Lower lobe of right lung (tissue), 2 donors: ENCODE measurements around the gene TARBP2. TPM values are rescaled to one million over a fixed set of nuclear protein-coding genes. Genes with fewer than 3 reads are reported as not detected.
"Not testable (repeated sequence)": the region's sequence is repeated elsewhere in the genome, so short reads cannot be mapped to it uniquely, and the experiment has no call there.

Source experiments
- ATAC-seq, 2 donors: fragments of 200-7000 bp; cut with Tn5 transposase; one replicate each; pipeline ENCODE4 v1.9.1; 2020 to 2022; ENCODE audit warnings: mild to moderate bottlenecking in 2 of 2, moderate library complexity in 2 of 2
- DNase-seq: peaks from one replicate; pipeline ENCODE4 v3.0.0-alpha.2; 2020
- H3K27ac ChIP-seq: fragments of 200-600 bp; one replicate; pipeline ENCODE4 v1.8.0; 2022
- H3K27me3 ChIP-seq: fragments of 200-600 bp; one replicate; pipeline ENCODE4 v1.8.0; 2022; ENCODE audit warnings: low read depth
- H3K36me3 ChIP-seq: fragments of 200-600 bp; one replicate; pipeline ENCODE4 v1.8.0; 2022; ENCODE audit warnings: mild to moderate bottlenecking
- H3K4me1 ChIP-seq: fragments of 200-600 bp; one replicate; pipeline ENCODE4 v1.8.0; 2022
- H3K4me3 ChIP-seq: fragments of 200-600 bp; one replicate; pipeline ENCODE4 v1.8.0; 2022; ENCODE audit warnings: mild to moderate bottlenecking
- H3K9me3 ChIP-seq: fragments of 200-600 bp; one replicate; pipeline ENCODE4 v1.8.0; 2022
- intact Hi-C: fragments of 100-400 bp; cut with DNase I; formaldehyde crosslinking; loops from one replicate; pipeline ENCODE4 v1.11.0; 2022
- total RNA-seq: library from RNA; stranded (reverse); fragmentation: NEBNext Ultra II Directional; extraction: Animal tissue kit (Norgen Biotek cat#: 25700); gene quantifications from one replicate; pipeline ENCODE4 v1.2.1, GENCODE V29; 2021
- TF ChIP-seq, protein P1 (sequence below): fragments of 200-600 bp; IDR thresholded peaks from one replicate; pipeline ENCODE4 v1.8.0; 2022; ENCODE audit warnings: antibody characterized with exemption, mild to moderate bottlenecking
- donor health status: DM: no; HTN: yes; CAD: no; lungs with severe emphysema.

Gene TARBP2
- total RNA-seq, 1 donor from 2014 or later = 34.3 TPM

DNA sequence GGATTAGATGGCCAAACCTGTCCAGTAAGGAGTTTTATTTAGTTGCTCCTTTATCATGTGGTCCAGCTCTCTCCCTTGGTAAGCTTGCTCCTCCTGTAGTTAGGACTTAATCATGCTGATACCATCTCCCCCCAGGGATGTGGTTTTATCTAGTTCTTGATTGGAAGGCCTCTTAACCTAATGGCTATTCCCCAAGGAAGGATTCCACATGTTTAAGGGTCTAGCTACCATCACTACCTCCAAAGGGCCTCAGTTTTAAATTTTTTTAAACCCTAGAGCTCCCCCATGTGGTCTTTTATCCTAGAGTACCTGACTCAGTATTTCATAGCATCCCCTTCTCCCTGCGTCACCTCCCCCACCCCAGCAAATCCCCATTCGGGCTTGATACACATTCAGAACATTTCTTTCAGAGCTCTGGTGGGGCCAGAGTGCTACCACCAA, 24.3 kb upstream of the TARBP2 start:
- no peak for ATAC-seq
- peaks cover 33% of the 10 kb centered on the region for H3K4me1 ChIP-seq
- intact Hi-C loops = no loop called here

DNA sequence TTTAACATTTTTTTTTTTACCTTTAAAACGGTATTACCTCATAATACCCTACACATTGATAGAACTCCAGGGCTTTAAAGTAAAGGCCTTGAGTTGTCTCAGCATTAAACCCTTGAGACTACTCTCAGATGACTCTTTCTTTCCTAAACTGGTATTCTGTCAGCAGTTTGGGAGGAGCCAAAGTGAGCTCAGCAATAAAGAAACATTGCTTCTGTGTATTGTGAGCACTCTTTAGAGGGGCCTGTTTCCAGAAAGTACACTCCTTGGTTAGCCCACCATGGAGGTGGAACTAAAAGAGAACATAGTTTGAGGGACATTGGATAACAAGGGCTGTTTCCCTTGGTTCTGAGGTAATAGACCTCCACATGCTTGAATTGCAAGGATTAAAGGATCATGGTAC, 22.2 kb upstream of the TARBP2 start:
- ATAC-seq (no peak), DNase-seq (no peak)
- no peak overlapping the region for H3K4me3 ChIP-seq
- intact Hi-C loops = no loop called here
- H3K27ac ChIP-seq = no peak overlapping the region
- no peaks in the 10 kb centered on the region for H3K27me3 ChIP-seq
- H3K9me3 ChIP-seq = no peaks in the 10 kb centered on the region
- peaks cover 100% of the 10 kb centered on the region for H3K36me3 ChIP-seq
- peaks cover 16% of the 10 kb centered on the region for H3K4me1 ChIP-seq
- TF ChIP-seq, protein P1, sequence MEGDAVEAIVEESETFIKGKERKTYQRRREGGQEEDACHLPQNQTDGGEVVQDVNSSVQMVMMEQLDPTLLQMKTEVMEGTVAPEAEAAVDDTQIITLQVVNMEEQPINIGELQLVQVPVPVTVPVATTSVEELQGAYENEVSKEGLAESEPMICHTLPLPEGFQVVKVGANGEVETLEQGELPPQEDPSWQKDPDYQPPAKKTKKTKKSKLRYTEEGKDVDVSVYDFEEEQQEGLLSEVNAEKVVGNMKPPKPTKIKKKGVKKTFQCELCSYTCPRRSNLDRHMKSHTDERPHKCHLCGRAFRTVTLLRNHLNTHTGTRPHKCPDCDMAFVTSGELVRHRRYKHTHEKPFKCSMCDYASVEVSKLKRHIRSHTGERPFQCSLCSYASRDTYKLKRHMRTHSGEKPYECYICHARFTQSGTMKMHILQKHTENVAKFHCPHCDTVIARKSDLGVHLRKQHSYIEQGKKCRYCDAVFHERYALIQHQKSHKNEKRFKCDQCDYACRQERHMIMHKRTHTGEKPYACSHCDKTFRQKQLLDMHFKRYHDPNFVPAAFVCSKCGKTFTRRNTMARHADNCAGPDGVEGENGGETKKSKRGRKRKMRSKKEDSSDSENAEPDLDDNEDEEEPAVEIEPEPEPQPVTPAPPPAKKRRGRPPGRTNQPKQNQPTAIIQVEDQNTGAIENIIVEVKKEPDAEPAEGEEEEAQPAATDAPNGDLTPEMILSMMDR = no peak

More for the DNA sequence above, 24.3 kb upstream of the TARBP2 start:
- Histone ChIP-seq H3K27ac (no peak overlapping the region), H3K36me3 (peaks cover 100% of the 10 kb centered on the region), H3K4me3 (no peak overlapping the region), H3K27me3 (no peaks in the 10 kb centered on the region), H3K9me3 (no peaks in the 10 kb centered on the region)
- TF ChIP-seq, protein P1 = peak; percentile 20
- no peak for DNase-seq

DNA sequence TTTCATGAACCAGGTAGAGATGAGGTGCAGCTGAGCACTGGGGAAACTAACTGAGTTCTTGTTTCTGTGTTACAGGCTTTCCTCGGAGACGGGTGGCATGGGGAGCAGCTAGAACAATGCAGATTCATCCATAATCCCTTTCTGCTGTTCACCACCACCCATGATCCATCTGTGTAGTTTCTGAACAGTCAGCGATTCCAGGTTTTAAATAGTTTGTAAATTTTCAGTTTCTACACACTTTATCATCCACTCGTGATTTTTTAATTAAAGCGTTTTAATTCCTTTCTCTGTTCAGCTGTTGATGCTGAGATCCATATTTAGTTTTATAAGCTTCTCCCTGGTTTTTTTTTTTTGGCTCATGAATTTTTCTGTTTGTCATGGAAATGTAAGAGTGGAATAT, 21.8 kb upstream of the TARBP2 start:
- DNase-seq = no peak
- Histone ChIP-seq H3K9me3 (no peaks in the 10 kb centered on the region), H3K4me3 (no peak overlapping the region), H3K36me3 (peaks cover 99% of the 10 kb centered on the region), H3K27me3 (no peaks in the 10 kb centered on the region), H3K27ac (no peak overlapping the region), H3K4me1 (peaks cover 11% of the 10 kb centered on the region)
- intact Hi-C loops = no loop called here
- TF ChIP-seq, protein P1 = no peak
- ATAC-seq = no peak

DNA sequence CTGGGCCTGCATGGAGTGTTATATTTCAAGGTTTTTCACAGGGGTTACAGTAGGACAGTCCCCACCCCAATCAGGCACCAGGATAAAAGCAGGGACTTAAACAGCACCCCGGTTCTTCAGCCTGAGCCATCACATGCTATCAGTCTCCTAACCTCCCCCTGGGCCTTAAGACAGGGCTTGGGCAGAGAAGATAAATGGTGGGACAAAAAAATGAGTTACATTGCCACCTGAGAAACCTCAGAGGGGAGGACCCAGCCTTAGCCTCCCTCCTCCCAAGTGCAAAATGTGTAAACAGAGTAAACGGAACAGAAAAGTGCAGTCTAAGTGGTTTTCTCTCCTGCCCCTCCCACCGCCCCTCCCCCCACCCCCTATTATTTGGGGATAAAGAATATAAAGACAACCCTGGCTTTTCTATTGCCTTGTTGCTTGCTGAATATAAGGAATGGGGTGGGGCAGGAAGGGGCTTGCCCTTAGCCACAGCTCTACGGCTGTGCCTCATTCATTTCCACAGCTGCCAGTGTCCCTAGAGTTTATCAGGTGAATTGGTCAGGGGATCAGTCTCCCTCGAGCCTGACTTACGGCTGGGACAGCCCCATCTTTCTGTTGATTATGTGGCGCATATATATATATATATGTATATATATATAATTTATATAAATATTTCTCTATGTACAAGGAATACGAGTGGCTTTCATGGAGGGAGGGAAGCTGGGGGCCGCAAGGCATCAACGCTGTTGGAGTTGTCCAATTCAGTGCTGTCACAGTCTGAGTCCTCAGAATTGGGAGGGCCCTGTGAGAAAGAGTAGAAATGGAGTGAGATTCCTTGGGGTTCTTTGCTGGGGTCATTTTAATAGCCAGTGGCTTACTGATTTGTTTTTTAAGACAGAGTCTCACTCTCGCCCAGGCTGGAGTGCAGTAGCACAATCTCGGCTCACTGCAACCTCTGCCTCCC, 20.3 kb upstream of the TARBP2 start:
- H3K4me1 ChIP-seq = peaks cover 11% of the 10 kb centered on the region
- H3K27ac ChIP-seq = no peak overlapping the region
- ATAC-seq = no peak
- no peaks in the 10 kb centered on the region for H3K9me3 ChIP-seq
- intact Hi-C loops = no loop called here
- H3K4me3 ChIP-seq = no peak overlapping the region
- H3K27me3 ChIP-seq = no peaks in the 10 kb centered on the region
- H3K36me3 ChIP-seq = peaks cover 98% of the 10 kb centered on the region
- DNase-seq = no peak
- TF ChIP-seq, protein P1 = no peak

DNA sequence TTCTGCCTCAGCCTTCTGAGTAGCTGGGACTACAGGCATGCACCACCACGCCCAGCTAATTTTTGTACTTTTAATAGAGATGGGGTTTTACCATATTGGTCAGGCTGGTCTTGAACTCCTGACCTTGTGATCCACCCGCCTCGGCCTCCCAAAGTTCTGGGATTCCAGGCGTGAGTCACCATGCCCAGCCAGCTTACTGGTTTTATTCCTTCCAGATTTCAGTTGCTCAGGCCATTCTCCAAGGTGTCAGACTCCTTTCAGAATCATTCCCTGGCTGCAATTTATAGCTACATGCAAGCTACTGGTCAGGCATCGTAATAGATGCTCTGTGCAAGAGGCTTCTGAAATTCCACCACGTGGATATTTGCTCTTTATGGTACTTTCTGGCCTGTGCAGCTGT, 19.6 kb upstream of the TARBP2 start:
- H3K4me3 ChIP-seq, DNase-seq, intact Hi-C loops, H3K9me3 ChIP-seq, ATAC-seq, H3K27ac ChIP-seq, H3K27me3 ChIP-seq: not testable (repeated sequence)
- peaks cover 98% of the 10 kb centered on the region for H3K36me3 ChIP-seq
- peaks cover 13% of the 10 kb centered on the region for H3K4me1 ChIP-seq

DNA sequence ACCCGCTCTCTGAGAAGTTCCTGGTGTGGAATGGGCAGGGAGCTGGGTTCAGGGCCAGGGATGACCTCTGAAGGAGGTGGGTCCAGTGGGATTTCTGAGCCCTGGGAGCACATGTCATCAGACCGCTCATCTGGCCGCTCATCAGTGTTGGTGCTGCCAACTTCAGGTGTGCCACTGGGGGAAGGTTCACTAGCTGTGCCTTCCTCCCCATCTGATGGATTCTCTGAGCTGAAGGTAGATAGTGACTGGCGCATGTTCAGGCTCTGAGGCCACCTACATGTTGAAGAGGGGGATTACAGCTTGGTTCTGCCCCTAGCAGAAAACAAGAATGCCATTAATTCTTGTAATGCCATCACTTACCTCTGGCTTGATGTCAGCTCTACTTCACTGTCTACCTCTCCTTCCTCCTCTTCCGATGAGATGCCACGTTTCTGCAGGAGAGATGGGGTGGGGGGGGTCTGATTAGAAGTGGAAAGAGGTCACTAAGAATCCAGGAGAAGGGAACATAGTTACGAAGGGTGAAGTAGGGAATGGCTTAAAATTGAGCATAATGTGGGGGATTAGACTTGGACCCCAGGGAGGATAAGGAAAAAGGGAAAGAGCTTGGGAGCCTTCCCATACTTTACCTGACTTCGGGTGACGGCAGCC, 19.0 kb upstream of the TARBP2 start:
- Histone ChIP-seq H3K9me3 (no peaks in the 10 kb centered on the region), H3K36me3 (peaks cover 98% of the 10 kb centered on the region), H3K27ac (no peak overlapping the region), H3K4me3 (no peak overlapping the region), H3K27me3 (no peaks in the 10 kb centered on the region), H3K4me1 (peaks cover 14% of the 10 kb centered on the region)
- intact Hi-C loops = no loop called here
- ATAC-seq (no peak), DNase-seq (no peak)
- TF ChIP-seq, protein P1 = no peak
